BLaER1 (cell line): Measurements from ENCODE around the gene CAP2.
A peak's percentile ranks its signal among the peaks of the same experiment; 100 is the strongest.

Experiments
- H3K27ac ChIP-seq: shearing (Covaris generic); formaldehyde crosslinking; 2 replicates; pipeline ENCODE4 v1.8.1; 2022
- H3K27me3 ChIP-seq: shearing (Covaris generic); formaldehyde crosslinking; 2 replicates; pipeline ENCODE4 v1.8.1; 2022
- H3K36me3 ChIP-seq: shearing (Covaris generic); formaldehyde crosslinking; 2 replicates; pipeline ENCODE4 v1.8.1; 2022
- H3K4me1 ChIP-seq: shearing (Covaris generic); formaldehyde crosslinking; 2 replicates; pipeline ENCODE4 v1.8.1; 2022
- H3K4me2 ChIP-seq: shearing (Covaris generic); formaldehyde crosslinking; 2 replicates; pipeline ENCODE4 v1.8.1; 2022
- H3K4me3 ChIP-seq: shearing (Covaris generic); formaldehyde crosslinking; 2 replicates; pipeline ENCODE4 v1.8.1; 2022
- H3K9ac ChIP-seq: shearing (Covaris generic); formaldehyde crosslinking; 2 replicates; pipeline ENCODE4 v1.8.1; 2022
- H3K9me3 ChIP-seq: shearing (Covaris generic); formaldehyde crosslinking; 2 replicates; pipeline ENCODE4 v1.8.1; 2022
- H4K20me1 ChIP-seq: shearing (Covaris generic); formaldehyde crosslinking; 2 replicates; pipeline ENCODE4 v1.8.1; 2022
- Cebpa-rat ChIP-seq: shearing (Covaris generic); IDR thresholded peaks from 2 replicates; pipeline ENCODE4 v1.8.1; 2022

The CAP2 gene

GRCh38 chr6:17360564-17360963 lies 32.8 kb upstream of the CAP2 start:
- H3K36me3 ChIP-seq: 0 out of 2 replicates have a peak, but pooled peaks cover 4% of the 10 kb centered on the region

DNA sequence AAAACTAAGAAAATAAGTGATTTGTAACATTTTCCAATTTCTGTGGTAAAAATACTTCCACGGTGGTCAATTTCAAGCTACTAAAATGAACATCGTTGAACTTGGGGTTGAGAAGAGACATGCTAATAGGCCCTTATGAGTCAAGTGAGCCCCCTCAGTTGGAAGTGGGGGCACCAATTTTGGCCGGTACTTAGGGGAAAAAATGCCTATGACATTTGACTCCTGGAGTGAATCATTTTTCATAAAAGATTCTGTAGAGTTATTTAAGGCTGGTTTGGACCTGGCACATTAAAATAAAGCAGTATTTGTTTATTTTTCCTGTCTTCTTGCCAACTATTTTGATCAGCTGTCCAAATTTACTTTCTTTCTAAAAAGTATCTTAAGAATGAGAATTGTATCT lies 32.4 kb upstream of the CAP2 start:
- peaks cover 3% of the 10 kb centered on the region for H3K4me1 ChIP-seq
- H3K9me3 ChIP-seq: peaks cover 24% of the 10 kb centered on the region
- no peak for TF ChIP-seq Cebpa-rat
- H3K4me3 ChIP-seq: no peak overlapping the region
- 0 out of 2 replicates have a peak, but pooled peaks cover 4% of the 10 kb centered on the region for H3K36me3 ChIP-seq
- H4K20me1 ChIP-seq: no peaks in the 10 kb centered on the region
- H3K27ac ChIP-seq: no peak overlapping the region
- H3K27me3 ChIP-seq: no peaks in the 10 kb centered on the region
- H3K9ac ChIP-seq: no peak overlapping the region
- H3K4me2 ChIP-seq: no peak overlapping the region

More at GRCh38 chr6:17360564-17360963, 32.8 kb upstream of the CAP2 start:
- no peak for TF ChIP-seq Cebpa-rat
- H4K20me1 ChIP-seq: no peaks in the 10 kb centered on the region
- no peak overlapping the region for H3K9ac ChIP-seq
- peaks cover 24% of the 10 kb centered on the region for H3K9me3 ChIP-seq
- H3K4me1 ChIP-seq: peaks cover 8% of the 10 kb centered on the region
- no peak overlapping the region for H3K4me2 ChIP-seq
- no peak overlapping the region for H3K4me3 ChIP-seq
- no peaks in the 10 kb centered on the region for H3K27me3 ChIP-seq
- H3K27ac ChIP-seq: no peak overlapping the region

DNA sequence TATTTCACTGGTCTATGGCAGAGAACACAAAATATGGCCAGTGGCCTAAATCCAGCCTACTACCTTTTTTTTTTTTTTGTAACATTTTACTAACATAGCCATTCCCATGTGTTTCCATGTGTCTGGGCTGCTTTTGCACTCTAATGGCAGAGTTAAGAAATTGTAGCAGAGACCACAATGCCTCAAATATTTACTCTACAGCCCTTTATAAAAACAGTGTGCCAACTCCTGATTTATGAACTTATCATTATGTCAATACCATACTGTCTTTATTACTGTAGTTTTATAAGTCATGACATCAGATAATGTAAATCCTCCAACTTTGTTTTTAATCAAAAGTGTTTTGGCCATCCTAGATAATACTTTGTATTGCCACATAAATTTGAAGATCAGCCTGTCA lies 27.4 kb upstream of the CAP2 start:
- Histone ChIP-seq H3K27ac (no peak overlapping the region), H3K36me3 (no peaks in the 10 kb centered on the region), H3K4me2 (no peak overlapping the region), H3K27me3 (no peaks in the 10 kb centered on the region), H3K9ac (no peak overlapping the region), H4K20me1 (no peaks in the 10 kb centered on the region), H3K9me3 (peaks cover 15% of the 10 kb centered on the region), H3K4me3 (no peak overlapping the region), H3K4me1 (no peaks in the 10 kb centered on the region)
- no peak for TF ChIP-seq Cebpa-rat

GRCh38 chr6:17367868-17368267 lies 25.5 kb upstream of the CAP2 start:
- no peak for TF ChIP-seq Cebpa-rat
- H4K20me1 ChIP-seq: no peaks in the 10 kb centered on the region
- H3K4me3 ChIP-seq: no peak overlapping the region

GRCh38 chr6:17381424-17382147 lies 11.8 kb upstream of the CAP2 start:
- Histone ChIP-seq H3K9me3 (no peaks in the 10 kb centered on the region), H3K9ac (no peak overlapping the region), H3K4me3 (no peak overlapping the region), H3K4me2 (0 out of 2 replicates have a peak overlapping the region, but pooled peaks have one; percentile 13), H3K27me3 (no peaks in the 10 kb centered on the region), H3K4me1 (0 out of 2 replicates have a peak, but pooled peaks cover 11% of the 10 kb centered on the region), H4K20me1 (no peaks in the 10 kb centered on the region), H3K27ac (no peak overlapping the region), H3K36me3 (no peaks in the 10 kb centered on the region)
- no peak for TF ChIP-seq Cebpa-rat

More at GRCh38 chr6:17367868-17368267, 25.5 kb upstream of the CAP2 start:
- H3K36me3 ChIP-seq: no peaks in the 10 kb centered on the region
- no peak overlapping the region for H3K9ac ChIP-seq
- H3K4me1 ChIP-seq: no peaks in the 10 kb centered on the region
- H3K27me3 ChIP-seq: no peaks in the 10 kb centered on the region
- H3K9me3 ChIP-seq: peaks cover 16% of the 10 kb centered on the region
- H3K4me2 ChIP-seq: no peak overlapping the region
- H3K27ac ChIP-seq: no peak overlapping the region

DNA sequence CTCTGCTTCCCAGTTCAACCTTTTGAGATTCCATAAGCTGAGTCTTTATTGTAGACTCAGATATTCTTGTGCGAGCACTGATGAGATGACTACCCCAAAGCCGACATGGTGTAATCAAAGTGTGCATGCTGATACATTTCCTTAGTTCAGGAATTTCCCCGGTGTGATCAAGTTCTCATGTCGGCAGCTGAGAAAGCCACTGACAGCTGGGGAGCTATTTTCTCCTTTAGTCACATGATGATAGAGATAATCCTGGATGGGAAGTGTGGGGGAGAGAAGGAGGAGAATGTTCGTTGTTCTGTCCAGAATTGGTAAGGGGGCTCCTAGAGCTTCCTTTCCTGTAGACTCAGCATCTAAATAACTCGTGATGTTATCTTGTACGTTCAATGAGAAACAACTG lies 7.7 kb upstream of the CAP2 start:
- 0 out of 2 replicates have a peak, but pooled peaks cover 5% of the 10 kb centered on the region for H3K9me3 ChIP-seq
- 0 out of 2 replicates have a peak, but pooled peaks cover 11% of the 10 kb centered on the region for H3K4me1 ChIP-seq
- H3K27ac ChIP-seq: no peak overlapping the region
- no peaks in the 10 kb centered on the region for H4K20me1 ChIP-seq
- TF ChIP-seq Cebpa-rat: no peak
- H3K27me3 ChIP-seq: no peaks in the 10 kb centered on the region
- no peak overlapping the region for H3K4me2 ChIP-seq
- H3K9ac ChIP-seq: no peak overlapping the region
- H3K36me3 ChIP-seq: no peaks in the 10 kb centered on the region
- no peak overlapping the region for H3K4me3 ChIP-seq

DNA sequence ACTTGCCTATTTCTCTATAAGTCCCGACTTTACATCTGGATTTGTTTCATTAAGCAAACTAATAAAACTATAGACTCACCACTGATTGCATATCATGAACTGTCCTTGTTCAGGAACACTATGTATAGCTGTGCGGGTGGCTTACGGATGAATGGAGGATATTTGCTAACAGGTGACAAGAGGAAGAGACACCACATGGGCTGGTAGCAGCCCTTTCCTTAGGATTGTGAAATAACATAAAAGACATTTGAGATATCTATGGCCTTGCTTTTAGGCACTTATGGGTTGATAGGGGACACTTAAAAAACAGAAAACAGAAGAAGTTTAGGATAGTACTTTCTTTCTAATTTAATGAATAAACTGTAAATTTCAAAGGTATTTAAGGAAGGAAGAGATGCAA lies 5.0 kb upstream of the CAP2 start:
- Histone ChIP-seq H3K27me3 (no peaks in the 10 kb centered on the region; the same call in 1 of the 2 replicates), H3K27ac (no peak overlapping the region), H4K20me1 (no peaks in the 10 kb centered on the region), H3K36me3 (no peaks in the 10 kb centered on the region), H3K9me3 (0 out of 2 replicates have a peak, but pooled peaks cover 5% of the 10 kb centered on the region), H3K4me3 (no peak overlapping the region), H3K4me1 (peaks cover 8% of the 10 kb centered on the region), H3K9ac (no peak overlapping the region), H3K4me2 (no peak overlapping the region)
- no peak for TF ChIP-seq Cebpa-rat

DNA sequence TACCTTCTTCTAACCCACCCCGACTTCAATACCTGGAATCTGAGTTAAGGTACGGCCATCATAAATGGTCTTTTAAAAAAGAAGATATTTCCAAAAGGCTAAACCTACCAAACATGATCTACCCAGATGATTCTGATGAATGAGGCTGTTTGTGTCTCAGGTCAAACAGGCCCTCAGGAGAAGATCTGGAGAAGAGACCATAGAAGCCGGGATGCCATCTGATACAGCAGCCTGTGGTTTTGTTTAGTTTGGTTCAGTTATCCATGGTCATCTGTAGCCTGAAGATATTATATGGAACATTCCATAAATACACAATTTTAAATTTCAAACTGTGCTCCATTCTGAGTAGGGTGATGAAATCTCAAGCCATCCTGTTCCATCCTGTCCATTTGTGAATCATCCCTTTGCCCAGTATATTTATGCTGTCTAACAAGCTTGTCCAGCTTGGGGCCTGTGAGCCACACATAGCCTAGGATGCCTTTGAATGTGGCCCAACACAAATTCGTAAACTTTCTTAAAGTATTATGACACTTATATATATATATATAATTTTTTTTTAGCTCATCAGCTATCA lies 4.0 kb upstream of the CAP2 start:
- no peaks in the 10 kb centered on the region for H4K20me1 ChIP-seq
- peaks cover 4% of the 10 kb centered on the region; the same call in 1 of the 2 replicates for H3K27me3 ChIP-seq
- no peak overlapping the region for H3K9ac ChIP-seq
- H3K27ac ChIP-seq: no peak overlapping the region
- H3K4me3 ChIP-seq: no peak overlapping the region
- no peaks in the 10 kb centered on the region for H3K36me3 ChIP-seq
- H3K9me3 ChIP-seq: 0 out of 2 replicates have a peak, but pooled peaks cover 5% of the 10 kb centered on the region
- no peak overlapping the region for H3K4me2 ChIP-seq
- TF ChIP-seq Cebpa-rat: no peak
- H3K4me1 ChIP-seq: peaks cover 10% of the 10 kb centered on the region

- H4K20me1 ChIP-seq: no peaks in the 10 kb centered on the region
- peaks cover 5% of the 10 kb centered on the region; the same call in 1 of the 2 replicates for H3K27me3 ChIP-seq
- H3K9ac ChIP-seq: no peak overlapping the region
- no peak overlapping the region for H3K27ac ChIP-seq
- H3K4me1 ChIP-seq: peaks cover 15% of the 10 kb centered on the region
- no peaks in the 10 kb centered on the region for H3K36me3 ChIP-seq
- 0 out of 2 replicates have a peak, but pooled peaks cover 5% of the 10 kb centered on the region for H3K9me3 ChIP-seq
- H3K4me3 ChIP-seq: no peak overlapping the region
- H3K4me2 ChIP-seq: no peak overlapping the region
- TF ChIP-seq Cebpa-rat: no peak
Measured at GRCh38 chr6:17390276-17390675, 3.1 kb upstream of the CAP2 start.

GRCh38 chr6:17391976-17392375 lies 1.4 kb upstream of the CAP2 start:
- Histone ChIP-seq H3K9me3 (peaks cover 8% of the 10 kb centered on the region; the same call in 1 of the 2 replicates), H3K27me3 (peaks cover 5% of the 10 kb centered on the region; the same call in 1 of the 2 replicates), H3K9ac (no peak overlapping the region), H3K4me2 (no peak overlapping the region), H4K20me1 (no peaks in the 10 kb centered on the region), H3K27ac (no peak overlapping the region), H3K36me3 (no peaks in the 10 kb centered on the region), H3K4me1 (peaks cover 15% of the 10 kb centered on the region), H3K4me3 (no peak overlapping the region)
- no peak for TF ChIP-seq Cebpa-rat
